ENCODE measurements around the gene PITRM1.

Gene PITRM1

DNA sequence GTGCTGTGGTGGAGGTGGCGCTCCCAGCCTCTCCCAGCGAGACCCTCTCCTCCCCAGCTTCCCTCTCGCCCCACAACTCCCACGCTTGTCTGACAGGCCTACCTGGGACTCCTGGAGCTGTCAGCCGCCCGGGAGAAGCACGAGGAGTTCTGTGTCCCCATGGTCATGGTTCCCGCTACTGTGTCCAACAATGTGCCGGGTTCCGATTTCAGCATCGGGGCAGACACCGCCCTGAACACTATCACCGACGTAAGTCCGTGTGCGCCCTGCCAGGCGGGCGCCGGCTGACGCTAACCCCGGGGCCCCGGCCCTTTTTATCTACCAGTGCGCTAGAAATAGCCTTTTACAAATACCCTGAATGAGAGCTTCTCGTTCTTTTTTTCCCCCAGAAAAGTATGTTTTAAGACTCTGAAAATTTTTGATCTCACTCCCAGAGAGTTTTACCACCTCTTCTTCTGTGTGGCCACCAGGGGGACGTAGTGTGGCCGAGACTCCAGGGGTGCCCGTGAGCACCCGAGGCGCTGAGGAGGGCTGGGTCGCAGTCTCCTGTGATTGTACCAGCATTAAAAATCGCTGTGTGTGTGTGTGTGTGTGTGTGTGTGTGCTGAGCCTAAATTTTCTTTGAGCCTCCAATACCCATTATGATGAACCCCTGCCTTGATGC is 52.7 kb downstream of the PITRM1 start:
- H3K4me3 ChIP-seq = no peak overlapping the region
- TF ChIP-seq, protein P1, sequence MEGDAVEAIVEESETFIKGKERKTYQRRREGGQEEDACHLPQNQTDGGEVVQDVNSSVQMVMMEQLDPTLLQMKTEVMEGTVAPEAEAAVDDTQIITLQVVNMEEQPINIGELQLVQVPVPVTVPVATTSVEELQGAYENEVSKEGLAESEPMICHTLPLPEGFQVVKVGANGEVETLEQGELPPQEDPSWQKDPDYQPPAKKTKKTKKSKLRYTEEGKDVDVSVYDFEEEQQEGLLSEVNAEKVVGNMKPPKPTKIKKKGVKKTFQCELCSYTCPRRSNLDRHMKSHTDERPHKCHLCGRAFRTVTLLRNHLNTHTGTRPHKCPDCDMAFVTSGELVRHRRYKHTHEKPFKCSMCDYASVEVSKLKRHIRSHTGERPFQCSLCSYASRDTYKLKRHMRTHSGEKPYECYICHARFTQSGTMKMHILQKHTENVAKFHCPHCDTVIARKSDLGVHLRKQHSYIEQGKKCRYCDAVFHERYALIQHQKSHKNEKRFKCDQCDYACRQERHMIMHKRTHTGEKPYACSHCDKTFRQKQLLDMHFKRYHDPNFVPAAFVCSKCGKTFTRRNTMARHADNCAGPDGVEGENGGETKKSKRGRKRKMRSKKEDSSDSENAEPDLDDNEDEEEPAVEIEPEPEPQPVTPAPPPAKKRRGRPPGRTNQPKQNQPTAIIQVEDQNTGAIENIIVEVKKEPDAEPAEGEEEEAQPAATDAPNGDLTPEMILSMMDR (IDR thresholded peaks at IDR 0.05) = peak; percentile 31 to 32
- peaks cover 55 to 84% (median 69%) of the 10 kb centered on the region in 3 donors for H3K36me3 ChIP-seq
- H3K4me1 ChIP-seq = peaks cover 0 to 3% (median 0%) of the 10 kb centered on the region in 4 donors
- intact Hi-C loops (cut with DNase I; ENCODE audit: low total_unique reads) = no loop called here
- no peaks in the 10 kb centered on the region for H3K9me3 ChIP-seq
- peak overlapping the region in 1 of 2 donors; percentile 59 for H3K27ac ChIP-seq
- no peaks in the 10 kb centered on the region for H3K27me3 ChIP-seq
- DNase-seq = peak in 1 of 2 donors; percentile 83

DNA sequence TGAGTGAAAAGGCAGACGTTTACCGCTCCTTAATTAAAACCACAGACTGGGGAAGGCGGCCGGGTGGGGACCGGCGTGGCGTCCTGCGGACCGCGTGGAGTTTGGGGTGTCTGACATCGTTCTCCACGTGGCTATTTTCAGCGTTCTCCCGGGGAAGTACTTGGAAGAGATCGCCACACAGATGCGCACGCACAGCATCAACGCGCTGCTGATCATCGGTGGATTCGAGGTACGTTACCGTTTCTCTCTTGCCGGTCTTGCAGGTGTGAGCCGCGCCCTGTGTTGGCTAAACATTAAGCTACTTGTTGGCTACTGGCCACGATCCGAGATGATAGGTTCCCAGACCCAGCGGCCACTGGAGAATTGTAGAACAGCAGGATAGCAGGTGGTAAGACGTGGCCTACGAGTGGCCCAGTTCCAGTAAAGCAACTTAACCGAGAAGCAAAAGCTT is 53.9 kb downstream of the PITRM1 start:
- Histone ChIP-seq H3K27me3 (no peaks in the 10 kb centered on the region), H3K36me3 (peaks cover 57 to 84% (median 68%) of the 10 kb centered on the region in 3 donors), H3K4me1 (peaks cover 0 to 3% (median 0%) of the 10 kb centered on the region in 4 donors), H3K27ac (no peak overlapping the region), H3K9me3 (no peaks in the 10 kb centered on the region), H3K4me3 (no peak overlapping the region)
- no peak for DNase-seq
- intact Hi-C loops (cut with DNase I; ENCODE audit: low total_unique reads) = no loop called here
- TF ChIP-seq, protein P1 (IDR thresholded peaks at IDR 0.05) = no peak

DNA sequence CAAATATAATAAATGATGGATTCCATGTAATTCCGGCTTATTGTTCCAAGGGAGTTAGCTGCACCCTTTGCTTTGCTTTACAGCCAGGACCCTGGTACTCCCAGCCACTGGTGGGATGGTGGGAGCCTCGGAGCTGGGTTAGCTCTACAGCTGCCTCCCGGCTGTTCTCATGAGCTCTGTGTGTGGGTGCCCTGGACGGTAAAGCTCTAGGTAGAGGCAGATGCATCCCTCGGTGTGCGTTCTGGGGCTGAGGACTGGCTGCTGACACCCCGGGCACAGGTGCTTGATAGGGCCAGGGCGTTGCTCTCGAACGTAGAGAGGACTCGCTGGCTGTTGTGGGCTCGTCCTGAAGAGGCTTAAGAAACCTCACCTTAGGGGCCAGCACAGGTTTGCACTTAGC is 55.1 kb downstream of the PITRM1 start:
- no peak for DNase-seq
- intact Hi-C loops (cut with DNase I; ENCODE audit: low total_unique reads) = no loop called here
- Histone ChIP-seq H3K4me1 (peaks cover 0 to 3% (median 0%) of the 10 kb centered on the region in 4 donors), H3K4me3 (no peak overlapping the region), H3K9me3 (no peaks in the 10 kb centered on the region), H3K27ac (no peak overlapping the region), H3K36me3 (peaks cover 56 to 84% (median 68%) of the 10 kb centered on the region in 3 donors), H3K27me3 (no peaks in the 10 kb centered on the region)
- TF ChIP-seq, protein P1 (IDR thresholded peaks at IDR 0.05) = no peak

DNA sequence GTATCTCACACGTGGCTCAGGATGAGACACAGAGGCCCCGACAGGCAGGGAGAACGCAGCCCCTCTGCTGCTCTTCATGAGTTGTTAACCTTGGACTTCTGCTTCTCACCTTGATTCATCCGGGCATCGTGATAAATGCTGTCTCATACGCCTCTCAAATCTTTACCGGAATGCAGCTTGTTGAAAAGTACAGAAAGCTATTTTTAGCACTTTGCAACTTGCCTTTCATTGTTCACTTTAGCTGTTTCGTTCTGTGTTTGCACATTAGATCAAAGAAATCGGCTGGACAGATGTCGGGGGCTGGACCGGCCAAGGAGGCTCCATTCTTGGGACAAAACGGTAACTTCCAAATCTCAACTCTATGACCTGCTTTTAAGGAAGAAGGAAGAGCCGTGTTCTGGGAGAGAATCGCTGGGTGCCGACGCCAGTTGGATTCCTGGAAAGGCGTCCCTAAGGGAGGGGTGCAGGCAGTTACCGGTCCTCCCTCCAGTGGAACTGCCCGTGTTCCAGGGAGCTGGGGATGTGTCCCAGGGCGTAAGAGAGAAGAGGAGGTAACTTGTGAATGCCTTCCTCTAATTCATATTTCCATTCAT is 56.0 kb downstream of the PITRM1 start:
- peaks cover 62 to 85% (median 72%) of the 10 kb centered on the region in 3 donors for H3K36me3 ChIP-seq
- peaks cover 0 to 5% (median 0%) of the 10 kb centered on the region in 4 donors for H3K4me1 ChIP-seq
- H3K9me3 ChIP-seq = no peaks in the 10 kb centered on the region
- H3K4me3 ChIP-seq = no peak overlapping the region
- no peaks in the 10 kb centered on the region for H3K27me3 ChIP-seq
- intact Hi-C loops (cut with DNase I; ENCODE audit: low total_unique reads) = no loop called here
- H3K27ac ChIP-seq = no peak overlapping the region
- DNase-seq = no peak
- TF ChIP-seq, protein P1 (IDR thresholded peaks at IDR 0.05) = no peak

DNA sequence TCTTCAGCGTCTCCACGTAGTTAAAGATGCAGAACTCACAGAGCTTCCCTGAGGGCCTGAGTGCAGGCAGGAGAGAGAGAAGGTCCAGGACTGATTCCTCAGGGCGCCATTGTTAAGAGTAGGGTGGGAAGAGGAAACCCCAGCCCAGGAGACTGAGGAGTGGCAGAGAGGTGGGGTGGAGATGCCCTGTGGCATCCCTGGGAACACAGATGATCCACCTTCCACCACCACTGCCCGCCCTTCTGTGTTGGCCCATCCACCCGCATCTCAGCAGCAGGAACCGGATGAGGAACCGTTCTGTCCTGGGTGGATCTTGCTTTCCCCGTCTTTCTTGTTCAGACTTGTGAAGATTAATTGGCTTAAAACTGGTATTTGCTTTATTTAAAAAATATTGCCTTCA is 56.9 kb downstream of the PITRM1 start:
- Histone ChIP-seq H3K4me1 (peaks cover 0 to 9% (median 0%) of the 10 kb centered on the region in 4 donors), H3K27me3 (no peaks in the 10 kb centered on the region), H3K9me3 (no peaks in the 10 kb centered on the region), H3K36me3 (peaks cover 63 to 82% (median 77%) of the 10 kb centered on the region in 3 donors), H3K4me3 (no peak overlapping the region), H3K27ac (no peak overlapping the region)
- intact Hi-C loops (cut with DNase I; ENCODE audit: low total_unique reads) = no loop called here
- TF ChIP-seq, protein P1 (IDR thresholded peaks at IDR 0.05) = no peak
- no peak for DNase-seq
